Measurements from ENCODE around the gene DENND6B. TPM values are rescaled to one million over a fixed set of nuclear protein-coding genes. Genes with fewer than 3 reads are reported as not detected.
"Not testable (repeated sequence)": the region's sequence is repeated elsewhere in the genome, so short reads cannot be mapped to it uniquely, and the experiment has no call there.

The DENND6B gene
- total RNA-seq, 6 experiments from 2014 or later = 1.4 to 2.5 (median 1.9) TPM

GRCh38 chr22:50338860-50339462, 12.1 kb upstream of the DENND6B start:
- H3K36me3 Mint-ChIP-seq (ENCODE audit: low read depth) = no peaks in the 10 kb centered on the region
- DNase-seq = no peak
- peaks cover 6% of the 10 kb centered on the region; the same call in 1 of the 2 replicates for H3K4me1 Mint-ChIP-seq (ENCODE audit: low read depth)
- no peak overlapping the region for H3K4me3 Mint-ChIP-seq
- H3K27ac Mint-ChIP-seq = no peak overlapping the region
- H3K9me3 Mint-ChIP-seq = no peaks in the 10 kb centered on the region
- TF ChIP-seq CTCF (IDR thresholded peaks at IDR 0.05) = no peak
- no peaks in the 10 kb centered on the region for H3K27me3 Mint-ChIP-seq (ENCODE audit: insufficient read depth)

GRCh38 chr22:50338042-50338573, 11.3 kb upstream of the DENND6B start:
- DNase-seq = no peak
- Mint-ChIP-seq H3K9me3 (no peaks in the 10 kb centered on the region), H3K4me3 (no peak overlapping the region)

GRCh38 chr22:50337262-50338041, 10.6 kb upstream of the DENND6B start:
- Mint-ChIP-seq H3K27ac (no peak overlapping the region), H3K36me3 (ENCODE audit: low read depth) (no peaks in the 10 kb centered on the region), H3K9me3 (no peaks in the 10 kb centered on the region), H3K27me3 (ENCODE audit: insufficient read depth) (no peaks in the 10 kb centered on the region), H3K4me1 (ENCODE audit: low read depth) (peaks cover 6% of the 10 kb centered on the region; the same call in 1 of the 2 replicates), H3K4me3 (no peak overlapping the region)
- no peak for DNase-seq
- no peak for TF ChIP-seq CTCF (IDR thresholded peaks at IDR 0.05)

More at GRCh38 chr22:50338042-50338573, 11.3 kb upstream of the DENND6B start:
- Mint-ChIP-seq H3K4me1 (ENCODE audit: low read depth) (peaks cover 6% of the 10 kb centered on the region; the same call in 1 of the 2 replicates), H3K36me3 (ENCODE audit: low read depth) (no peaks in the 10 kb centered on the region), H3K27me3 (ENCODE audit: insufficient read depth) (no peaks in the 10 kb centered on the region), H3K27ac (no peak overlapping the region)
- TF ChIP-seq CTCF (IDR thresholded peaks at IDR 0.05) = no peak

- not testable (repeated sequence) for H3K36me3 Mint-ChIP-seq (ENCODE audit: low read depth); DNase-seq; H3K27ac Mint-ChIP-seq; H3K9me3 Mint-ChIP-seq; H3K4me3 Mint-ChIP-seq; H3K27me3 Mint-ChIP-seq (ENCODE audit: insufficient read depth)
- H3K4me1 Mint-ChIP-seq (ENCODE audit: low read depth) = peaks cover 10% of the 10 kb centered on the region
Observed at GRCh38 chr22:50334433-50334832, 7.6 kb upstream of the DENND6B start.

GRCh38 chr22:50329236-50329635, 2.4 kb upstream of the DENND6B start:
- H3K27ac Mint-ChIP-seq = no peak overlapping the region; the same call in 1 of the 2 replicates
- peaks cover 31% of the 10 kb centered on the region for H3K4me1 Mint-ChIP-seq (ENCODE audit: low read depth)
- no peaks in the 10 kb centered on the region for H3K27me3 Mint-ChIP-seq (ENCODE audit: insufficient read depth)
- no peak overlapping the region for H3K4me3 Mint-ChIP-seq
- H3K36me3 Mint-ChIP-seq (ENCODE audit: low read depth) = peaks cover 4% of the 10 kb centered on the region; the same call in 1 of the 2 replicates
- peak; percentile 77 for DNase-seq
- TF ChIP-seq CTCF (IDR thresholded peaks at IDR 0.05) = no peak
- no peaks in the 10 kb centered on the region for H3K9me3 Mint-ChIP-seq

GRCh38 chr22:50327711-50328019, 853 bp upstream of the DENND6B start:
- Mint-ChIP-seq H3K4me1 (ENCODE audit: low read depth) (peaks cover 31% of the 10 kb centered on the region), H3K27ac (peak overlapping the region; percentile 87), H3K9me3 (no peaks in the 10 kb centered on the region), H3K4me3 (peak overlapping the region; percentile 81), H3K36me3 (ENCODE audit: low read depth) (peaks cover 4% of the 10 kb centered on the region; the same call in 1 of the 2 replicates), H3K27me3 (ENCODE audit: insufficient read depth) (no peaks in the 10 kb centered on the region)
- DNase-seq = no peak
- TF ChIP-seq CTCF (IDR thresholded peaks at IDR 0.05) = no peak

Data from HFFc6 (cell line).